OCI-LY7 (cell line): ENCODE data around the gene NACC2.
"Not testable (repeated sequence)": the region's sequence is repeated elsewhere in the genome, so short reads cannot be mapped to it uniquely, and the experiment has no call there.

Experiments used
- EZH2phosphoT487 ChIP-seq: fragments of 200-600 bp; sonication (generic); IDR thresholded peaks from 2 replicates; pipeline ENCODE4 v1.6.1; 2018; ENCODE audit warnings: low read depth, borderline replicate concordance, mild to moderate bottlenecking, mixed run types, antibody characterized with exemption, low read length, moderate library complexity, mixed read lengths
- TF ChIP-seq, protein P1 (sequence below): fragments of 200-600 bp; sonication (generic); conservative IDR thresholded peaks from 2 replicates; pipeline ENCODE4 v1.5.1; 2014; ENCODE audit warnings: mild to moderate bottlenecking, antibody characterized with exemption, low read length, moderate library complexity, mixed read lengths

- TF ChIP-seq, protein P1, sequence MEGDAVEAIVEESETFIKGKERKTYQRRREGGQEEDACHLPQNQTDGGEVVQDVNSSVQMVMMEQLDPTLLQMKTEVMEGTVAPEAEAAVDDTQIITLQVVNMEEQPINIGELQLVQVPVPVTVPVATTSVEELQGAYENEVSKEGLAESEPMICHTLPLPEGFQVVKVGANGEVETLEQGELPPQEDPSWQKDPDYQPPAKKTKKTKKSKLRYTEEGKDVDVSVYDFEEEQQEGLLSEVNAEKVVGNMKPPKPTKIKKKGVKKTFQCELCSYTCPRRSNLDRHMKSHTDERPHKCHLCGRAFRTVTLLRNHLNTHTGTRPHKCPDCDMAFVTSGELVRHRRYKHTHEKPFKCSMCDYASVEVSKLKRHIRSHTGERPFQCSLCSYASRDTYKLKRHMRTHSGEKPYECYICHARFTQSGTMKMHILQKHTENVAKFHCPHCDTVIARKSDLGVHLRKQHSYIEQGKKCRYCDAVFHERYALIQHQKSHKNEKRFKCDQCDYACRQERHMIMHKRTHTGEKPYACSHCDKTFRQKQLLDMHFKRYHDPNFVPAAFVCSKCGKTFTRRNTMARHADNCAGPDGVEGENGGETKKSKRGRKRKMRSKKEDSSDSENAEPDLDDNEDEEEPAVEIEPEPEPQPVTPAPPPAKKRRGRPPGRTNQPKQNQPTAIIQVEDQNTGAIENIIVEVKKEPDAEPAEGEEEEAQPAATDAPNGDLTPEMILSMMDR: not testable (repeated sequence)
- TF ChIP-seq EZH2phosphoT487: not testable (repeated sequence)
Measured at GRCh38 chr9:136040848-136041247, 54.2 kb downstream of the NACC2 start.
